GM19035 (cell line): ENCODE data around the gene EPPIN.
"Not testable (repeated sequence)": the region's sequence is repeated elsewhere in the genome, so short reads cannot be mapped to it uniquely, and the experiment has no call there.

Experiments
- ATAC-seq: cut with Tn5 transposase; IDR thresholded peaks from one replicate; pipeline ENCODE4 v1.9.1; 2021; ENCODE audit not compliant: unreplicated experiment

Gene EPPIN

GRCh38 chr20:45547206-45547770, at the start of gene EPPIN:
Gene EPPIN, minus strand, starts transcription at chr20:45547401. Its CDS starts 44 bp downstream, at chr20:45547357.
- ATAC-seq = no peak

GRCh38 chr20:45595235-45595634, 48.0 kb upstream of the EPPIN start:
- no peak for ATAC-seq

- no peak for ATAC-seq
Measured at GRCh38 chr20:45593498-45593897, 46.3 kb upstream of the EPPIN start.

GRCh38 chr20:45592574-45593189, 45.5 kb upstream of the EPPIN start:
- no peak for ATAC-seq

GRCh38 chr20:45589725-45590124, 42.5 kb upstream of the EPPIN start:
- no peak for ATAC-seq

- no peak for ATAC-seq
Measured at GRCh38 chr20:45588800-45589199, 41.6 kb upstream of the EPPIN start.

GRCh38 chr20:45585986-45586385, 38.8 kb upstream of the EPPIN start:
- not testable (repeated sequence) for ATAC-seq

GRCh38 chr20:45584294-45584693, 37.1 kb upstream of the EPPIN start:
- ATAC-seq = not testable (repeated sequence)

- ATAC-seq = no peak
Measured at GRCh38 chr20:45583502-45583901, 36.3 kb upstream of the EPPIN start.

- no peak for ATAC-seq
Measured at GRCh38 chr20:45581702-45582101, 34.5 kb upstream of the EPPIN start.

GRCh38 chr20:45579184-45579583, 32.0 kb upstream of the EPPIN start, which contains the start of gene WFDC8:
Gene WFDC8, minus strand, starts transcription at chr20:45579284. Its CDS starts 37 bp downstream, at chr20:45579247.
- no peak for ATAC-seq

- ATAC-seq = no peak
Measured at GRCh38 chr20:45578231-45578630, 31.0 kb upstream of the EPPIN start.

GRCh38 chr20:45576995-45577394, 29.8 kb upstream of the EPPIN start:
- no peak for ATAC-seq

- ATAC-seq = no peak
Measured at GRCh38 chr20:45575931-45576330, 28.7 kb upstream of the EPPIN start.

GRCh38 chr20:45569650-45570049, 22.4 kb upstream of the EPPIN start:
- ATAC-seq = not testable (repeated sequence)

- ATAC-seq = no peak
Measured at GRCh38 chr20:45564760-45565276, 17.6 kb upstream of the EPPIN start.

GRCh38 chr20:45555198-45555597, 8.0 kb upstream of the EPPIN start:
- no peak for ATAC-seq

- no peak for ATAC-seq
Measured at GRCh38 chr20:45552456-45552855, 5.3 kb upstream of the EPPIN start.

- no peak for ATAC-seq
Measured at GRCh38 chr20:45550765-45551164, 3.6 kb upstream of the EPPIN start.

GRCh38 chr20:45548410-45548809, 1.2 kb upstream of the EPPIN start:
- no peak for ATAC-seq

- ATAC-seq = no peak
Measured at GRCh38 chr20:45545754-45546453, 1.3 kb downstream of the EPPIN start.

- no peak for ATAC-seq
Measured at GRCh38 chr20:45545351-45545750, 1.9 kb downstream of the EPPIN start.
